HG02981 (cell line): ENCODE measurements around the gene SEMA6B.

Experiments
- ATAC-seq: cut with Tn5 transposase; IDR thresholded peaks from one replicate; pipeline ENCODE4 v1.9.1; 2021; ENCODE audit warnings: mild to moderate bottlenecking, moderate library complexity; ENCODE audit not compliant: unreplicated experiment

The SEMA6B gene

GRCh38 chr19:4589579-4590410, 30.3 kb upstream of the SEMA6B start:
- no peak for ATAC-seq

- no peak for ATAC-seq
These were observed 28.8 kb upstream of the SEMA6B start for GRCh38 chr19:4588291-4588761.

GRCh38 chr19:4587527-4587926, 28.0 kb upstream of the SEMA6B start:
- ATAC-seq = no peak

GRCh38 chr19:4586691-4587090, 27.2 kb upstream of the SEMA6B start:
- ATAC-seq = no peak

- no peak for ATAC-seq
These were observed 26.8 kb upstream of the SEMA6B start for GRCh38 chr19:4586245-4586644.

GRCh38 chr19:4585556-4585955, 26.1 kb upstream of the SEMA6B start:
- no peak for ATAC-seq

- ATAC-seq = no peak
These were observed 25.4 kb upstream of the SEMA6B start for GRCh38 chr19:4584670-4585460.

GRCh38 chr19:4583961-4584669, 24.6 kb upstream of the SEMA6B start:
- ATAC-seq = no peak

GRCh38 chr19:4582980-4583842, 23.7 kb upstream of the SEMA6B start:
- ATAC-seq = no peak

GRCh38 chr19:4581666-4582553, 22.4 kb upstream of the SEMA6B start:
- ATAC-seq = no peak

- ATAC-seq = no peak
These were observed 21.6 kb upstream of the SEMA6B start for GRCh38 chr19:4580961-4581665.

GRCh38 chr19:4580021-4580901, 20.8 kb upstream of the SEMA6B start:
- ATAC-seq = no peak

GRCh38 chr19:4579389-4579788, 19.9 kb upstream of the SEMA6B start:
- no peak for ATAC-seq

GRCh38 chr19:4578552-4579248, 19.2 kb upstream of the SEMA6B start:
- ATAC-seq = no peak

- ATAC-seq = no peak
These were observed 17.7 kb upstream of the SEMA6B start for GRCh38 chr19:4577020-4577782.
